Sigmoid colon (tissue), 4 donors: Measurements from ENCODE around the gene RAPGEF5.
"Not testable (repeated sequence)": the region's sequence is repeated elsewhere in the genome, so short reads cannot be mapped to it uniquely, and the experiment has no call there.

Experiments
- EP300 ChIP-seq, 4 donors: sonication (generic); formaldehyde crosslinking; IDR thresholded peaks; one replicate each; pipeline ENCODE4 v1.6.1; 2017; ENCODE audit warnings: antibody characterized with exemption in 4 of 4
- POLR2AphosphoS5 ChIP-seq, 4 donors: sonication (generic); formaldehyde crosslinking; IDR thresholded peaks; one replicate each; pipeline ENCODE4 v1.6.1; 2017; ENCODE audit warnings: antibody characterized with exemption in 4 of 4

DNA sequence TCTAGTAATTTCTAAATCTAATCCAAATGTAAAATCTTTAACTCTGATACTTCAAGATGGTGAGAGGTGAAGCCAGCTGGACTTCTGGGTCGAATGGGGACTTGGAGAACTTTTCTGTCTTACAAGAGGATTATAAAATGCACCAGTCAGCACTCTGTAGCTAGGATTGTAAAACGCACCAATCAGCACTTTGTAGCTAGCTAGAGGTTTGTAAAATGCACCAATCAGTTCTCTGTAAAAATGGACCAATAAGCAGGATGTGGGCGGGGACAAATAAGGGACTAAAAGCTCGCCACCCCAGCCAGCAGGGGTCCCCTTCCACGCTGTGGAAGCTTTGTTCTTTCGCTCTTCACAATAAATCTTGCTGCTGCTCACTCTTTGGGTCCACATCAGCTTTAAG lies 278.1 kb downstream of the RAPGEF5 start:
- not testable (repeated sequence) for TF ChIP-seq POLR2AphosphoS5, EP300 (IDR thresholded peaks at IDR 0.05)
